Hematopoietic multipotent progenitor cell treated with erythropoietin and hydrocortisone succinate and interleukin-3 and kit ligand, for 8 days (in vitro differentiated cells): ENCODE measurements around the gene MS4A7.

Source experiments
- DNase-seq: peaks from one replicate; pipeline ENCODE4 v3.0.0-alpha.2; 2015

The MS4A7 gene

GRCh38 chr11:60371854-60372253 lies 6.5 kb upstream of the MS4A7 start:
- DNase-seq: no peak

GRCh38 chr11:60372767-60373166 lies 5.6 kb upstream of the MS4A7 start:
- DNase-seq: no peak

GRCh38 chr11:60375316-60375715 lies 3.0 kb upstream of the MS4A7 start:
- no peak for DNase-seq

DNA sequence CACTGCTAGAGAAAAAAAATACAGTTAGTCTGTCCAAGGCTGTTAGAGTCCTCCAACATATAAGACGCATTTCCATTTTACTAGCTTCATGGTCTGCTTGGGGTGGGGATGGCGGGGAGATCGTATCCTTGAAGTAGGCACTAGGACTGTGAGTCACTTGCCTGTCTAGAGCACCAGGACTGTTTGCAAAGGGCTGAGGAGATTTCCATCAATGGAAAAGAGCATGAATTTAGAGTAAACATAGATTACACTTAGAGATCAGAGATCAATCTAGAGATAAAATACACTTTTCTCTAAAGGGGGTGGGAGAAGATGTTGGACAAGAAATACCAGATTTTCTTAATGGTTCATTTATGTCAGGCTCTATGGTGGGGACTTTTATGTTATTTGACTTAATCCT lies 1.7 kb upstream of the MS4A7 start:
- no peak for DNase-seq

- DNase-seq: no peak
Observed at GRCh38 chr11:60377401-60378136, 763 bp upstream of the MS4A7 start.

- no peak for DNase-seq
Observed at GRCh38 chr11:60389279-60389910, 11.1 kb downstream of the MS4A7 start.

DNA sequence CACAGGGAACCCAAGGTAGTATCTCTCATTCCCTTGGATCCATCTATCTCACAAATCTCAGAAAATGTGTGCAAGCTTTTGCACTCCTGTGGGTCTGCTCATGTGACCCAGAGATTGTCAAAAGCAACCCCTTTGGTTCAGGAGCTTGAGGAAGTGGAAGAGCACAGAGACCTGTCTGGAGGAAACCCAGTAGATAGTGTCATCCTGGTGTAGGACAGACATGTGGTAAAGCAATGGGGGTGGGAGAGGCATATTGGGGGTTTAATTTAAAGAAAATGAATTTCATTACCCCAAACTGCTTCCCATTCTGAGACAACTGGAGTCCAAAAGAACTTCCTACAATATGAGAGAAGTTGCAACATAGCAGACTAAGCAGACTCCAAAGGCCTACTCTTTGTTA lies 12.1 kb downstream of the MS4A7 start:
- no peak for DNase-seq

DNA sequence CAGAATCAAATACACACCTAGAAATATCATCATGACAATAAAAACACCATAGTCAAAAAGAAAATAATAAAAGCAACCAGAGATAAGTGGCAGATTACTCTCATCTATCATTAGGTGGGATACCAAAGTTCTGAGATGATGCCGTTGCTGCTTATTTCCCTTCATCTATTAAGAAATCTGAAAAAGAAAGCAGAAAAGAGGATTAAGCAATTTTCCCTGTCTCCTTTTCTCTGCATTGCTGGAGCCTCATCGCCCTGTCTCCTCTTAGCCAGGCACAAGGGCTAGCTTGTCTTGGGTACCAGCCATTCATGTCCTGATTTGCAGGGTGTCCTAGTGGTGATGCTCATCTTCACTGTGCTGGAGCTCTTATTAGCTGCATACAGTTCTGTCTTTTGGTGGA lies 14.0 kb downstream of the MS4A7 start:
- DNase-seq: no peak

DNA sequence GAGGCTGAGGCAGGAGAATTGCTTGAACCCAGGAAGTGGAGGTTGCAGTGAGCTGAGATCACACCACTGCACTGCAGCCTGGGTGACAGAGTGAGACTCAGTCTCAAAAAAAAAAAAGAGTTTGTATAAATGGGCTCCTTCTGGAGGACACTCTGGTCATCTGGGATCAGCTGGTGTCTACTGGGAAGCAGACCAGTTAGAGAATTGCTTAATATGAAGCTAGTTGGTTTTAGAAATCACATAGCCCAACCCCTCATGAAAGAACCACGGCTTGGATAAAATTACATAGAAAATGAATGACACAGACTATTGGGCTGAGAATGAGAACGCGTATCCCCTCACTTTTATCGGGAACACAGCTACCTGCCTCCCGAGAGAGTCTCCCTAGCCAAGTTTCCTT lies 14.7 kb downstream of the MS4A7 start:
- no peak for DNase-seq

DNA sequence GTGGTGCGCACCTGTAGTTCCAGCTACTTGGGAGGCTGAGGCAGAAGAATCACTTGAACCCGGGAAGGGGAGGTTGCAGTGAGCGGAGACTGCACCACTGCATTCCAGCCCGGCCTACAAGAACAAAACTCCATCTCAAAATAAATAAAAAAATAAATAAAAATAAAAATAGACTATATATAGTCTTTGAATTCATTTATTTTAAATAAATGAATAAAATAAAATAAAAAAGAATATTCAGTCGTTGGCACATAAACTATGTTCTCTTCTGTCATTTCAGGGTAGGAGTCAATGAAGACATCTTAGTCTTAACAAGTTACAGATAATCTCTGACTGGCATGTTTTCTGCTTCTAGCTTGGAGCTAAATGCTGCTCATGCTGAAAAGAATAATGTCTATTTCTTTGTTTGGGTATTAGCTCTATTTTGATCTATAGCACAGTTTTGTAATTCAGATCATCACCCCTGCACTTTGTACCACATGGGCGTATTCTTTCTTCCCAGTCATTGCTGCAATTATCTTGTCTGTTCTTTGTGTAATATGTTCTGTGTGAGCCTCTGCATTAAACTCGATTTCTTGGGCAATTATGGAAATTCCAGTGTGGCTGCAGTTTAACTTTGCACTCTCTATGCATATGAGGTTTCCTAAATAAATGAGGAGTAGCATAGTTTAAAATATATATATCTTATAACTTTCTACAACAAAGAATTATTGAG lies 16.5 kb downstream of the MS4A7 start:
- DNase-seq: no peak

- DNase-seq: no peak
Observed at GRCh38 chr11:60396382-60396781, 18.1 kb downstream of the MS4A7 start, which contains the start of gene MS4A14. Gene MS4A14 (plus strand): TSS chr11:60396459. CDS start chr11:60396579, 120 bp downstream.

- DNase-seq: no peak
Observed at GRCh38 chr11:60396799-60397198, 18.5 kb downstream of the MS4A7 start.

DNA sequence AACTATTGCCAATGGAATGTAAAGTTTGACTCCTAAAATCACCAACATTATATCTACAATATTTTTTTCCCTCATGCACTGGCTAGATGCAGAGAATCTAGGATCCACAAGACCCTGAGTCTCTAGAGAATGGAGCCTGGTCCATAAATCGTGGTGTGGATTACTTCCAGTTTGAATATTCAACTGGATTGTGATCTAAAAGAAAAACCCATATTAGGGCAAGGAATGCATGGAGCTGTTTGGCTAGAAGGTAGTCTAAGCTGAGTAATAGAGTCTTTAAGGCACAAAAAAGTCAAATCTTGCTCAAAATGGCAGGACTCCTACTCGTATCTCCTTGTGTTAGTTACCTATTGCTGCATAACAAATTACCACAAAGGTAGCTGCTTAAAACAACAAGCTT lies 41.7 kb downstream of the MS4A7 start:
- DNase-seq: no peak

DNA sequence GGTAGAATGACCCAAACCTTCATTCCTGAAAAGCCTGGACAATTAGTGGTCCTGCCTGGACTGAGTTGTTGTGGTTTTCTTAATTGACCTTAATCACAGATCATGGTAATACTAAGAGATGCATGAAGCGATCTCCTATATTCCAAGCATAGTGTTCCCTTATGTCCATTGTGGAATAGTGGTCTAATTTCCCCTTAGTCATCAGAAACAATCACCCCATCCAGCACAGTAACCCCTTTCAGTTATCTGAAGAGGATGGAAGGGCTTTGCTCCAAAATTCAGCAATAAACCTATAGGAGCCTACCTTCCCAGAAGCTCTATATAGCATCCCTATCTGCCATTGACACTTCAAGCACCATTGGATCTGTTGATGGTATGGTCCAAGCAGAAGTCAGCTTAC lies 44.3 kb downstream of the MS4A7 start:
- DNase-seq: no peak

- no peak for DNase-seq
Observed at GRCh38 chr11:60428517-60428916, 50.2 kb downstream of the MS4A7 start.

DNA sequence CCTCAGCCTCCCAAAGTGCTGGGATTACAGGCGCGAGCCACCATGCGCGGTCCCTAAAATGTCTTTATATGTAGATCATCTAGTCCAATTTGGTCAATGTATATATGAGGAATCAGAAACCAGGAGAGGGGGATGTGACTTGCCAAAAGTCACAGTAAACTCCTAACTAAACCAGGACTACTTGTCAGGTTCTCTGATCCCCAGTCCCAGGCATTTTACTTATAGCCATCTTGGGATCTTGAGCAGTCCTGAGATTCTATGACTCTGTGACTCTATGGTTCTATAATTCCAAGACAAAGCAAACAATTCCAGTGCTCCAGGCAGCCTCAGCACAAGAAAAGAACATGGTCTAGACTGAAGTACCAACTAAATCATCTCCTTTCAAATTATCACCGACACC lies 50.9 kb downstream of the MS4A7 start, which contains the start of gene MS4A5:
Gene MS4A5 (plus strand): TSS at position 301 of the 400 bp plus-strand sequence. CDS start 103 bp downstream, outside the sequence.
- DNase-seq: no peak

- DNase-seq: no peak
Observed at GRCh38 chr11:60431251-60431650, 52.9 kb downstream of the MS4A7 start.

- DNase-seq: no peak
Observed at GRCh38 chr11:60433401-60433800, 55.1 kb downstream of the MS4A7 start.
